ENCODE measurements around the gene MAIP1. TPM values are rescaled to one million over a fixed set of nuclear protein-coding genes. Genes with fewer than 3 reads are reported as not detected.
A peak's percentile ranks its signal among the peaks of the same experiment; 100 is the strongest.

The MAIP1 gene, protein sequence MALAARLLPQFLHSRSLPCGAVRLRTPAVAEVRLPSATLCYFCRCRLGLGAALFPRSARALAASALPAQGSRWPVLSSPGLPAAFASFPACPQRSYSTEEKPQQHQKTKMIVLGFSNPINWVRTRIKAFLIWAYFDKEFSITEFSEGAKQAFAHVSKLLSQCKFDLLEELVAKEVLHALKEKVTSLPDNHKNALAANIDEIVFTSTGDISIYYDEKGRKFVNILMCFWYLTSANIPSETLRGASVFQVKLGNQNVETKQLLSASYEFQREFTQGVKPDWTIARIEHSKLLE
- 26.8 and 33.3 TPM in 2 replicates for total RNA-seq

DNA sequence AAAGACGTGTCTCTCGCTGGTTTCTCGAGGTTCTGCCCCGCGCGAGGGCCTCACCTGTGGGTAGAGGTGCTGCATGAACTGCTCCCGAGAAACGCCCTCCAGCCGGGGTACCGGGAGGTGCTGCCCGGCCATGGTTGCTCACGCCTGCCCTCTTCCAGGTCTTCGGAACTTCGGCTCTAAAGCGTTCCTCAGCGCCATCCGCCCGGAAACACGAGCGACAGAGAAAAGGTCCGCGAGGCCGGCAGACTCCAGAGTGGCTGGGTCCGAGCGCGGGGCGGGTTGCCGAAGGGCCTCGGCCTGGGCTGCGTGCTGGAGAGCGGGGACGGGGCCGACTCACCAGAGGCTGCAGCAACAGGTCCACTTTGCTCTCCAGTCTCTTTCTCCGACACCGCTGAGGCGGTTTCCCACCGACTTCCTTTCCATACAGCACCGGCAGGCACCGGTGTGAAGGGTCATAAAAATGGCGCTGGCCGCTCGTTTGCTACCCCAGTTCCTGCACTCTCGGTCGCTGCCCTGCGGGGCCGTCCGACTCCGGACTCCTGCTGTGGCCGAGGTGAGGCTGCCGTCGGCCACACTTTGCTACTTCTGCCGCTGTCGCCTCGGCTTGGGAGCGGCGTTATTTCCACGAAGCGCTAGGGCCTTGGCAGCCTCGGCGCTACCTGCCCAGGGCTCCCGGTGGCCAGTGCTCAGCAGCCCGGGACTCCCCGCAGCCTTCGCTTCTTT lies at the start of gene MAIP1, which contains the start of gene TYW5:
Gene MAIP1, plus strand, starts transcription at position 244 of the 723 bp plus-strand sequence. Its CDS starts 217 bp downstream, at position 461.
Gene TYW5, minus strand, starts transcription at position 153 of the 723 bp plus-strand sequence. Its CDS starts 21 bp downstream, at position 132.
- H3K9me3 ChIP-seq (ENCODE audit: low read depth, low read length), result no peaks in the 10 kb centered on the region
- peak within 1 kb of the TSS; percentile 99 for H2AFZ ChIP-seq (ENCODE audit: low read length)
- no peaks in the 10 kb centered on the region for H4K20me1 ChIP-seq (ENCODE audit: insufficient read depth, low read length)
- peaks cover 79% of the 10 kb centered on the region for H3K79me2 ChIP-seq (ENCODE audit: insufficient read depth, low read length)
- H3K36me3 ChIP-seq (ENCODE audit: insufficient read depth, low read length), result peaks cover 17% of the 10 kb centered on the region
- H3K27ac ChIP-seq (ENCODE audit: low read depth, low read length), result peak within 1 kb of the TSS; percentile 76
- peaks cover 18% of the 10 kb centered on the region for H3K4me1 ChIP-seq (ENCODE audit: insufficient read depth, low read length)
- peak; percentile 92 for DNase-seq (ENCODE audit: insufficient read length, low spot score, missing footprints)
- H3K27me3 ChIP-seq (ENCODE audit: insufficient read depth, low read length), result no peaks in the 10 kb centered on the region
- peak within 1 kb of the TSS; percentile 99 for H3K4me2 ChIP-seq (ENCODE audit: insufficient read depth, low read length)
- TF ChIP-seq, protein P1, sequence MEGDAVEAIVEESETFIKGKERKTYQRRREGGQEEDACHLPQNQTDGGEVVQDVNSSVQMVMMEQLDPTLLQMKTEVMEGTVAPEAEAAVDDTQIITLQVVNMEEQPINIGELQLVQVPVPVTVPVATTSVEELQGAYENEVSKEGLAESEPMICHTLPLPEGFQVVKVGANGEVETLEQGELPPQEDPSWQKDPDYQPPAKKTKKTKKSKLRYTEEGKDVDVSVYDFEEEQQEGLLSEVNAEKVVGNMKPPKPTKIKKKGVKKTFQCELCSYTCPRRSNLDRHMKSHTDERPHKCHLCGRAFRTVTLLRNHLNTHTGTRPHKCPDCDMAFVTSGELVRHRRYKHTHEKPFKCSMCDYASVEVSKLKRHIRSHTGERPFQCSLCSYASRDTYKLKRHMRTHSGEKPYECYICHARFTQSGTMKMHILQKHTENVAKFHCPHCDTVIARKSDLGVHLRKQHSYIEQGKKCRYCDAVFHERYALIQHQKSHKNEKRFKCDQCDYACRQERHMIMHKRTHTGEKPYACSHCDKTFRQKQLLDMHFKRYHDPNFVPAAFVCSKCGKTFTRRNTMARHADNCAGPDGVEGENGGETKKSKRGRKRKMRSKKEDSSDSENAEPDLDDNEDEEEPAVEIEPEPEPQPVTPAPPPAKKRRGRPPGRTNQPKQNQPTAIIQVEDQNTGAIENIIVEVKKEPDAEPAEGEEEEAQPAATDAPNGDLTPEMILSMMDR (IDR thresholded peaks at IDR 0.05; ENCODE audit: extremely low read depth, low read depth, low read length), result peak; percentile 17
- peak within 1 kb of the TSS; percentile 96 for H3K4me3 ChIP-seq (ENCODE audit: insufficient read depth, low read length)

DNA sequence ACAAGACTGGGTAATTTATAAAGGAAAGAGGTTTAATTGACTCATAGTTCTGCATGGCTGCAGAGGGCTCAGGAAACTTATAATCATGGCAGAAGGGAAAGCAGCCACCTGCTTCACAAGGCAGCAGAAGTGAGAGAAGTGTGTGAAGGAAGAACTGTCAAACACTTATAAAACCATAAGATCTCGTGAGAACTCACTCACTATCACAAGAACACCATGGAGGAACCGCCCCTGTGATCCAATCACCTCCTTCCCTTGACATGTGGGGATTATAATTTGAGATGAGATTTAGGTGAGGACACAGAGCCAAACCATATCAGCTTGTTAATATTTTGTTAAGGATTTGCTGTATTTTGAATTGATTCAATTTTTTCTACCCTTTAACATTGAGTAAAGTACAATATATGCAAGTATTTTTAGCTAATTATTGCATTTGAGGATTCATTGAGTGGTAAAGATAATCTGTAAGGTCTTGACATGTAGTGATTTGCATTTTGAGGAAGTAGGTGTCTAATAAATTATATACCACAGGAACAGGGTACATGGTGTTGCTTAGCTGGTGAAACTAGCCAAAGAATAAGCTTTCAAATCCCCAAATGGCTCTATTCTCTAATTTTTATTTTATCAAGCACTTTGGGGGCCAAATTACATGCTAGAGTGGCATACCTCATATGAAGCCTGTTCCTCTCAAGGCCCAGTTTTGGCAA lies 48.2 kb upstream of the MAIP1 start:
- H3K4me3 ChIP-seq (ENCODE audit: insufficient read depth, low read length), result no peak overlapping the region
- no peaks in the 10 kb centered on the region for H3K27me3 ChIP-seq (ENCODE audit: insufficient read depth, low read length)
- no peaks in the 10 kb centered on the region for H3K36me3 ChIP-seq (ENCODE audit: insufficient read depth, low read length)
- no peak overlapping the region for H2AFZ ChIP-seq (ENCODE audit: low read length)
- TF ChIP-seq, protein P1 (IDR thresholded peaks at IDR 0.05; ENCODE audit: extremely low read depth, low read depth, low read length), result no peak
- H3K27ac ChIP-seq (ENCODE audit: low read depth, low read length), result no peak overlapping the region
- no peak overlapping the region for H3K4me2 ChIP-seq (ENCODE audit: insufficient read depth, low read length)
- no peaks in the 10 kb centered on the region for H3K9me3 ChIP-seq (ENCODE audit: low read depth, low read length)
- peaks cover 3% of the 10 kb centered on the region for H4K20me1 ChIP-seq (ENCODE audit: insufficient read depth, low read length)
- H3K79me2 ChIP-seq (ENCODE audit: insufficient read depth, low read length), result peaks cover 10% of the 10 kb centered on the region
- peaks cover 2% of the 10 kb centered on the region for H3K4me1 ChIP-seq (ENCODE audit: insufficient read depth, low read length)
- DNase-seq (ENCODE audit: insufficient read length, low spot score, missing footprints), result no peak

DNA sequence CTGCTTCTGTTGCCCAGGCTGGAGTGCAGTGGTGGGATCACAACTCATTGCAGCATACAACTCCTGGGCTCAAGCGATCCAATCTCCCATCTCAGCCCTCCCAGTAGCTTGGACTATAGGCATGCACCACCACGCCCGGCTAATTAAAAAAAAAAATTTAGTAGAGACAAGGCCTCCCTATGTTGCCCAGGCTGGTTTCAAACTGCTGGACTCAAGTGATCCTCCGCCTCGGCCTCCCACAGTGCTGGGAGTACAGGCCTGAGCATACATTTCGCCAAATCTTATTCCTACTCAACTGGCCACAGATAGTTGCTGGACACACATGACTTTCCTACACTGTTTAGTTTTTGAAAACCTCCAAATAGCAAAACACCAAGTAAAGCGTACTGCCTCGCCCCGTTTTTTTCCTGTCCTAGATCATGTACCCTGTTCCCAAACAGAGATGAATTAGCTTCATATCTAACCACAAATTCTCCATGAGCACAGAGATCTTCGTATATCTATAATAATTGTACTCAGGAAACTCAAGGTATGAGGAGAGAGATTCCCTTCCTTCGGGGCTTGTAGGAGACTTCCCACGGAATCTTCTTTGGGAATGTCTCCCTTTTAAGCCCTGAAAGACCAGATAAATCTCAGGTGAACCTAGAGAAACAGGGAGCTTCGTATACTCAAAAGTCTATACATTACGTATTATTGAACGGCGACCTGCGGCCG lies 44.9 kb upstream of the MAIP1 start:
- no peaks in the 10 kb centered on the region for H3K9me3 ChIP-seq (ENCODE audit: low read depth, low read length)
- H3K36me3 ChIP-seq (ENCODE audit: insufficient read depth, low read length), result no peaks in the 10 kb centered on the region
- no peaks in the 10 kb centered on the region for H3K27me3 ChIP-seq (ENCODE audit: insufficient read depth, low read length)
- peak overlapping the region; percentile 84 for H2AFZ ChIP-seq (ENCODE audit: low read length)
- H3K4me2 ChIP-seq (ENCODE audit: insufficient read depth, low read length), result peak overlapping the region; percentile 93
- H3K79me2 ChIP-seq (ENCODE audit: insufficient read depth, low read length), result peaks cover 38% of the 10 kb centered on the region
- DNase-seq (ENCODE audit: insufficient read length, low spot score, missing footprints), result no peak
- H3K4me3 ChIP-seq (ENCODE audit: insufficient read depth, low read length), result peak overlapping the region; percentile 79
- H4K20me1 ChIP-seq (ENCODE audit: insufficient read depth, low read length), result peaks cover 13% of the 10 kb centered on the region
- peak overlapping the region; percentile 41 for H3K27ac ChIP-seq (ENCODE audit: low read depth, low read length)
- TF ChIP-seq, protein P1 (IDR thresholded peaks at IDR 0.05; ENCODE audit: extremely low read depth, low read depth, low read length), result no peak
- H3K4me1 ChIP-seq (ENCODE audit: insufficient read depth, low read length), result peaks cover 16% of the 10 kb centered on the region
